ENCODE data around the gene SLAMF7.
A peak's percentile ranks its signal among the peaks of the same experiment; 100 is the strongest.
"Not testable (repeated sequence)": the region's sequence is repeated elsewhere in the genome, so short reads cannot be mapped to it uniquely, and the experiment has no call there.

SLAMF7 gene

GRCh38 chr1:160739098-160739511 is at the start of gene SLAMF7:
Gene SLAMF7 (plus strand): TSS chr1:160739247. CDS start chr1:160739302, 55 bp downstream.
- no peak for DNase-seq

- DNase-seq: not testable (repeated sequence)
Measured at GRCh38 chr1:160692390-160692789, 46.7 kb upstream of the SLAMF7 start.

GRCh38 chr1:160702100-160702499 is 36.9 kb upstream of the SLAMF7 start:
- DNase-seq: no peak

- DNase-seq: no peak
Measured at GRCh38 chr1:160704250-160704649, 34.8 kb upstream of the SLAMF7 start.

- DNase-seq: not testable (repeated sequence)
Measured at GRCh38 chr1:160705212-160705621, 33.8 kb upstream of the SLAMF7 start.

GRCh38 chr1:160705742-160706141 is 33.3 kb upstream of the SLAMF7 start:
- no peak for DNase-seq

- DNase-seq: no peak
Measured at GRCh38 chr1:160706526-160707235, 32.4 kb upstream of the SLAMF7 start.

GRCh38 chr1:160707236-160708064 is 31.6 kb upstream of the SLAMF7 start:
- no peak for DNase-seq

- no peak for DNase-seq
Measured at GRCh38 chr1:160708118-160708517, 30.9 kb upstream of the SLAMF7 start.

- DNase-seq: peak; percentile 58 to 61
Measured at GRCh38 chr1:160708801-160709200, 30.2 kb upstream of the SLAMF7 start.

- no peak for DNase-seq
Measured at GRCh38 chr1:160709715-160710114, 29.3 kb upstream of the SLAMF7 start.

- DNase-seq: no peak
Measured at GRCh38 chr1:160710517-160711252, 28.4 kb upstream of the SLAMF7 start.

- no peak for DNase-seq
Measured at GRCh38 chr1:160711276-160711601, 27.8 kb upstream of the SLAMF7 start.

GRCh38 chr1:160711602-160712311 is 27.3 kb upstream of the SLAMF7 start, which contains the start of gene CD48:
Gene CD48 (minus strand): TSS chr1:160711822. CDS start chr1:160711763, 59 bp downstream.
- peak; percentile 56 to 64 for DNase-seq

- peak; percentile 59 to 60 for DNase-seq
Measured at GRCh38 chr1:160712525-160713080, 26.4 kb upstream of the SLAMF7 start.

- no peak for DNase-seq
Measured at GRCh38 chr1:160713161-160713560, 25.9 kb upstream of the SLAMF7 start.

GRCh38 chr1:160714034-160714648 is 24.9 kb upstream of the SLAMF7 start:
- DNase-seq: not testable (repeated sequence)

GRCh38 chr1:160716013-160716412 is 23.0 kb upstream of the SLAMF7 start:
- no peak for DNase-seq

- no peak for DNase-seq
Measured at GRCh38 chr1:160717306-160717705, 21.7 kb upstream of the SLAMF7 start.

- DNase-seq: no peak
Measured at GRCh38 chr1:160718210-160718609, 20.8 kb upstream of the SLAMF7 start.

GRCh38 chr1:160720356-160721085 is 18.5 kb upstream of the SLAMF7 start:
- DNase-seq: no peak

Data from activated T-cell treated with anti-CD3 and anti-CD28 coated beads, Interleukin-2, amount 50 U/mL, for 48 hours (primary cell).